Measurements from ENCODE around the gene TAS2R41. TPM values are rescaled to one million over a fixed set of nuclear protein-coding genes. Genes with fewer than 3 reads are reported as not detected.

TAS2R41 gene
- total RNA-seq, 1 donor from 2014 or later, result not detected

- Histone ChIP-seq H3K9me3 (replicated peaks) (no peaks in the 10 kb centered on the region), H3K27ac (replicated peaks) (no peak overlapping the region), H3K4me3 (no peak overlapping the region), H3K4me1 (no peaks in the 10 kb centered on the region), H3K36me3 (no peaks in the 10 kb centered on the region), H3K27me3 (ENCODE audit: low read depth) (no peaks in the 10 kb centered on the region)
- DNase-seq, result no peak
- intact Hi-C loops (cut with micrococcal nuclease), result no loop called here
- no peak for TF ChIP-seq CTCF (IDR thresholded peaks at IDR 0.05; ENCODE audit: borderline replicate concordance)
These were observed 21.7 kb upstream of the TAS2R41 start for GRCh38 chr7:143455942-143456341.

DNA sequence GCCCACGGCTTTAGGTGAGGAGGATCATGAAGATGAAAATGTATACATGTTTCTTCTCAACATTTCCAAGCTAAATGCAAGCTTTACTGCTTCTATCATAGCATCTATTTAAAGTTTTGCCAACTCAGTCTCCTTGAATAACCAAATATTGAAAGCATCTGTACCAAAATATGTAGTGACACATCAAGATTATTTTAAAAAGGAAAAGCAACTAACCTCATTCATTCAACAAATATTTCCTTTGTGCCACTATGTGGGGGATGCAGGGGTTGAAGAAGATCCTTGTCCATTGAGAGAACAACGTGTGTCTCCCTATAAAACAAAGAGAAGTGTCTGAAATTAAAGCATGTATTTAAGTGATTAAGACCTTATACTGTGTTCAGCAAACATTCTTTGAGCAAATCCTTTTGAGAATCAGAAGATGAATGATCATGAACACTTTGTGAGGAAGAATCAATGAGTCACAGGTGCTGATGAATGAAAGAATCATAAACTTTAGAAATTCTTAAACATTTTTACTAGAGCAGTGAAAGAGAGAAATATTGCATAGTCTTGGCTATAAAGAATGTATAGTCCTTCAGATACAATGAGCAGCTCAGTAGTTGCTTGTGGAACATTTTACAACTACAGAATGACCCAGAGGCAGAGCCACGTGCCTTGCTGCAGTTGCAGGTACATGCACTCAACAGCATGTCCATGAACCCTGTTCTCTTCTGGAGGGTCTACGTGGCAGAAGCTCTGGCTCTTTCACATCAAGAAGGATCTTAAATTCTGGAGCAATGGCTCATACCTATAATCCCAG lies 20.5 kb upstream of the TAS2R41 start:
- no peaks in the 10 kb centered on the region for H3K36me3 ChIP-seq
- intact Hi-C loops (cut with micrococcal nuclease), result no loop called here

GRCh38 chr7:143458263-143458662 lies 19.4 kb upstream of the TAS2R41 start:
- DNase-seq, result no peak
- Histone ChIP-seq H3K9me3 (replicated peaks) (peaks cover 16% of the 10 kb centered on the region), H3K36me3 (no peaks in the 10 kb centered on the region), H3K4me3 (no peak overlapping the region), H3K27ac (replicated peaks) (no peak overlapping the region), H3K4me1 (no peaks in the 10 kb centered on the region), H3K27me3 (ENCODE audit: low read depth) (no peaks in the 10 kb centered on the region)
- intact Hi-C loops (cut with micrococcal nuclease), result no loop called here
- TF ChIP-seq CTCF (IDR thresholded peaks at IDR 0.05; ENCODE audit: borderline replicate concordance), result no peak

More for the DNA sequence above, 20.5 kb upstream of the TAS2R41 start:
- H3K9me3 ChIP-seq (replicated peaks), result peaks cover 10% of the 10 kb centered on the region
- no peak overlapping the region for H3K27ac ChIP-seq (replicated peaks)
- no peak for DNase-seq
- no peak overlapping the region for H3K4me3 ChIP-seq
- H3K4me1 ChIP-seq, result no peaks in the 10 kb centered on the region
- H3K27me3 ChIP-seq (ENCODE audit: low read depth), result no peaks in the 10 kb centered on the region
- TF ChIP-seq CTCF (IDR thresholded peaks at IDR 0.05; ENCODE audit: borderline replicate concordance), result no peak

- Histone ChIP-seq H3K36me3 (no peaks in the 10 kb centered on the region), H3K9me3 (replicated peaks) (peaks cover 16% of the 10 kb centered on the region), H3K4me3 (no peak overlapping the region), H3K27ac (replicated peaks) (no peak overlapping the region), H3K4me1 (no peaks in the 10 kb centered on the region), H3K27me3 (ENCODE audit: low read depth) (no peaks in the 10 kb centered on the region)
- TF ChIP-seq CTCF (IDR thresholded peaks at IDR 0.05; ENCODE audit: borderline replicate concordance), result no peak
- DNase-seq, result no peak
- intact Hi-C loops (cut with micrococcal nuclease), result no loop called here
These were observed 19.0 kb upstream of the TAS2R41 start for GRCh38 chr7:143458681-143459080.

DNA sequence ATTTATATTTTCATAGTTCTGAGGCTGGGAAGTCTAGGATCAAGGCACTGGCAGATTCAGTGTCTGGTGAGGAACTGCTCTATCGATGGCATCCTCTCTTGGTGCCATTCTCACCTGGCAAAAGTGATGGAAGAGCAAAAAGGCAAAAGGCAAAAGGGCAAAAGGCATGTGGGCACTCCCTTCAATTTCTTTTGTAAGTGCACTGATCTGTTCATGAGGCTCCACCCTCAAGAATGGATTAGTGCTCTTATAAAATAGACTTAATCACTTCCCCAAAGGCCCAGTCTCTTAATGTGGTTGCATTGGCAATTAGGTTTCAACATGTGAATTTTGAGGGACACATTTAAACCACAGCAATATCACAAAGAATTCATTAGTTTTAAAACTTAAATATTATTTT lies 18.3 kb upstream of the TAS2R41 start:
- no peak for TF ChIP-seq CTCF (IDR thresholded peaks at IDR 0.05; ENCODE audit: borderline replicate concordance)
- Histone ChIP-seq H3K27ac (replicated peaks) (no peak overlapping the region), H3K36me3 (no peaks in the 10 kb centered on the region), H3K27me3 (ENCODE audit: low read depth) (no peaks in the 10 kb centered on the region), H3K9me3 (replicated peaks) (peaks cover 16% of the 10 kb centered on the region), H3K4me1 (no peaks in the 10 kb centered on the region), H3K4me3 (no peak overlapping the region)
- no peak for DNase-seq
- intact Hi-C loops (cut with micrococcal nuclease), result no loop called here

All from left ventricle myocardium inferior (tissue), 1 donor.